BJ (cell line): ENCODE data around the gene CHMP6. TPM values are rescaled to one million over a fixed set of nuclear protein-coding genes. Genes with fewer than 3 reads are reported as not detected.

Source experiments
- CTCF ChIA-PET: fragments of 350-600 bp; formaldehyde crosslinking; extraction: SDS; loops from one replicate; lab custom pipeline; 2021; ENCODE audit warnings: antibody characterized with exemption, inconsistent platforms; lab: Yijun Ruan, JAX
- POLR2A ChIA-PET: fragments of 300-600 bp; sonication (Branson Sonifier 250); formaldehyde crosslinking; extraction: SDS; loops from one replicate; lab custom pipeline; 2021; ENCODE audit warnings: antibody characterized with exemption; lab: Charles Lee
- DNase-seq: peaks from one replicate; pipeline ENCODE4 v3.0.0-alpha.2; 2011; ENCODE audit warnings: low read depth
- H3K27me3 ChIP-seq: 2 replicates; pipeline ENCODE4 v1.6.0; 2011; ENCODE audit warnings: low read length; ENCODE audit not compliant: control insufficient read depth, insufficient read depth
- H3K36me3 ChIP-seq: 2 replicates; pipeline ENCODE4 v1.5.1; 2011; ENCODE audit warnings: low read length; ENCODE audit not compliant: control insufficient read depth, insufficient read depth
- H3K4me3 ChIP-seq: 2 replicates; pipeline ENCODE4 v1.5.1; 2011; ENCODE audit warnings: low read depth, mild to moderate bottlenecking, control low read depth, low read length
- CTCF ChIP-seq: IDR thresholded peaks from 2 replicates; pipeline ENCODE4 v1.5.1; 2011; ENCODE audit warnings: low read depth, mild to moderate bottlenecking, control low read depth, inconsistent platforms, low read length, moderate library complexity; ENCODE audit not compliant: insufficient read depth
- polyA minus RNA-seq: library from RNA; depleted of rRNA, polyadenylated mRNA; stranded (reverse); fragments of >200 nt; gene quantifications from 2 replicates; pipeline ENCODE4 v1.2.3, GENCODE V29; 2011; rRNA and poly(A)+ RNA removed
- polyA plus RNA-seq: library from polyadenylated mRNA; depleted of rRNA; stranded (reverse); fragments of >200 nt; gene quantifications from 2 replicates; pipeline ENCODE4 v1.2.3, GENCODE V29; 2011; rRNA removed

The CHMP6 gene
- polyA plus RNA-seq (27.3 and 30.7 TPM in 2 replicates), polyA minus RNA-seq (6.0 and 9.1 TPM in 2 replicates)

DNA sequence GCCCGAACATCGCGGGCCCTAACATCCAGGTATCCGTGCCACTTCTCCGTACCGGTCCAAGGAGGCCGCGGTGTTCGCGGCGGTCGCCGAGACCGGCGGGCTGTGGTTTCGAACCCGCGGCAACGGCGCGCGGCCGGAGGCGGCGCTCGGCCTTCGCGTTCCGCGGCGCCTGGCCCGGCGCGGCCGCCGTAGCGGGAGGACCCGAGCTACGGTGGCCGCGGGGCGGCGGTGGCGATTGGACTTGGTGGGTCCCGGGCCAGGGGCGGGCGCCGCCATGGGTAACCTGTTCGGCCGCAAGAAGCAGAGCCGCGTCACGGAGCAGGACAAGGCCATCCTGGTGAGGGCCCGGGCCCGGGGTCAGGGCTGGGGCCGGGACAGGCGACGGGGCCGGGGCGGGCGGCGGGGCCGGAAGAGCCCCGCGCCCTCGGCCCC is at the start of gene CHMP6:
TSS of gene CHMP6 (plus strand) at position 197 of the 432 bp plus-strand sequence. CDS start at position 275, 78 bp downstream.
- no peak for DNase-seq
- CTCF ChIA-PET, result interaction anchor here (1.1 to 2.5 kb wide), 7 partner anchors 11 to 564 kb away, joined by 3 to 11 read pairs (median 6); no protein-coding TSS in a partner anchor
- POLR2A ChIA-PET, result no interaction called here
- Histone ChIP-seq H3K36me3 (peaks cover 14% of the 10 kb centered on the region), H3K4me3 (peak within 1 kb of the TSS; percentile 82), H3K27me3 (no peaks in the 10 kb centered on the region)
- TF ChIP-seq CTCF, result no peak

- TF ChIP-seq CTCF, result peak; percentile 41
- Histone ChIP-seq H3K27me3 (no peaks in the 10 kb centered on the region), H3K36me3 (peaks cover 7% of the 10 kb centered on the region), H3K4me3 (no peak overlapping the region)
- peak; percentile 36 for DNase-seq
- CTCF ChIA-PET, result interaction anchor here (0.6 to 1.5 kb wide), 5 partner anchors 28 to 516 kb away, joined by 3 read pairs; no protein-coding TSS in a partner anchor
- POLR2A ChIA-PET, result no interaction called here
These were observed 49.0 kb upstream of the CHMP6 start for GRCh38 chr17:80942423-80943345.

DNA sequence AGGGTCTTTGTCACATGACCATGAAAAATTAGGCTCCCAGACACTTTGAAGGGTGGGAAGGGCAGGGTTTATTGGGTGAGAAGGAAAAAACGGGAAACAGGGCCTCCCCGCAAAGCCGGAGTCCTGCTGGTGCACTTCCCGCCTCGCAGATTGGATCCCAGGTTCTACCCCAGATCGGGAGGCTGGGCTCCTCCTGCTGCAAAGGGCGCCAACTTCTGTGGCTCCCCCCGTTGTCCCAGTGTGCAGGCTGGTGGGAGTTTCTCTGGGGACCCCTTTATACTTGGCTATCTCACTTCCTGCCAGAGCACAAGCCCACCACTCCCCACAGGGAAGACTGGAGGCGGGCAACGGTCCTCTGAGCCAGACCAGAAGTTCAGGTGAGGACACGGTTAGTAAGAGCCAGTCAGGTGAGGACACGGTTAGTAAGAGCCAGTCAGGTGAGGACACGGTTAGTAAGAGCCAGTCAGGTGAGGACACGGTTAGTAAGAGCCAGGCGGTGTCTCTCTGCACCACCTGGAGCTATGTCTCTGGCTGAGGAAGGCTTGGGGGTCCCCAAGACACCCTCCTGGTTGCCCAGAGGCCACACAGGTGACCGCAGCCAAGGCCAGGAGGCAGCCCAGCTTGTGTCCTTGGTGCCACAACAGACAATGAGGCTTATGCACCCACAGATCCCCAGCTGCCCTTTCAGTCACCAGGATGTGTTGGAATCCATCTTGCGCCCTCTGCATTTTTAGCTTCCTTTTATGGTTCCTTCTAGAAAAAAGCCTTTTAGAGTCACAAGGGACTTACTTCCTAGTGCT is 48.1 kb upstream of the CHMP6 start:
- POLR2A ChIA-PET, result no interaction called here
- Histone ChIP-seq H3K27me3 (no peaks in the 10 kb centered on the region), H3K4me3 (no peak overlapping the region), H3K36me3 (peaks cover 7% of the 10 kb centered on the region)
- CTCF ChIA-PET, result interaction anchor here (1.2 to 1.5 kb wide), 2 partner anchors 77 to 374 kb away, joined by 3 read pairs; no protein-coding TSS in a partner anchor
- no peak for DNase-seq
- TF ChIP-seq CTCF, result no peak

GRCh38 chr17:80944326-80944725 is 47.3 kb upstream of the CHMP6 start:
- H3K27me3 ChIP-seq, result no peaks in the 10 kb centered on the region
- H3K4me3 ChIP-seq, result no peak overlapping the region
- no peak for DNase-seq
- ChIA-PET CTCF (interaction anchor here (1.5 kb wide), 1 partner anchor 78 kb away, joined by 3 read pairs; no protein-coding TSS in a partner anchor), POLR2A (no interaction called here)
- H3K36me3 ChIP-seq, result peaks cover 7% of the 10 kb centered on the region
- no peak for TF ChIP-seq CTCF
